Right lobe of liver (tissue), 4 donors: ENCODE results near the gene MARK3.

Experiments used
- CTCF ChIP-seq, 4 donors: fragments of 200-600 bp in 3 of 4; fragments of 450-650 bp in 1 of 4; IDR thresholded peaks; one replicate each; pipeline versions ENCODE4 v1.5.1 to v1.8.0; 2016 to 2022; ENCODE audit warnings: antibody characterized with exemption in 4 of 4, mild to moderate bottlenecking in 2 of 4
- POLR2A ChIP-seq: fragments of 450-650 bp; IDR thresholded peaks from one replicate; pipeline ENCODE4 v1.6.1; 2017; ENCODE audit warnings: antibody characterized with exemption, mild to moderate bottlenecking
- donor health status: DM: no; HTN: no; CAD: no.
- donor health status: DM: no; HTN: no; CAD: no.
- donor health status: DM: no; HTN: yes; CAD: no.

GRCh38 chr14:103536693-103537092 lies 151.5 kb downstream of the MARK3 start:
- TF ChIP-seq POLR2A (no peak), CTCF (IDR thresholded peaks at IDR 0.05) (no peak)
